Mesenchymal stem cell (in vitro differentiated cells and primary cell): ENCODE measurements around the gene DNAJB2.
A peak's percentile ranks its signal among the peaks of the same experiment; 100 is the strongest.

Source experiments
- DNase-seq: peaks from one replicate; pipeline ENCODE4 v3.0.0-alpha.2; 2013
- H2AFZ ChIP-seq: one replicate; pipeline ENCODE4 v1.6.1; 2013; ENCODE audit warnings: low read depth, mild to moderate bottlenecking, control low read depth, inconsistent platforms, low read length, moderate library complexity
- H2AK5ac ChIP-seq: 2 replicates; pipeline ENCODE4 v1.6.1; 2013; ENCODE audit warnings: low read length, moderate library complexity, mild to moderate bottlenecking, inconsistent platforms; ENCODE audit not compliant: severe bottlenecking
- H2BK120ac ChIP-seq: one replicate; pipeline ENCODE4 v1.6.1; 2013; ENCODE audit warnings: low read depth, mild to moderate bottlenecking, inconsistent platforms, low read length, moderate library complexity
- H2BK12ac ChIP-seq, 2 experiments: one replicate each; pipeline ENCODE4 v1.6.1; 2013; ENCODE audit warnings: inconsistent platforms in 2 of 2, low read length in 2 of 2, mild to moderate bottlenecking in 2 of 2, moderate library complexity in 2 of 2, control low read depth in 1 of 2
- H2BK15ac ChIP-seq: one replicate; pipeline ENCODE4 v1.6.1; 2013; ENCODE audit warnings: mild to moderate bottlenecking, low read depth, inconsistent platforms; ENCODE audit not compliant: poor library complexity, severe bottlenecking
- H2BK5ac ChIP-seq: 2 replicates; pipeline ENCODE4 v1.6.1; 2013; ENCODE audit warnings: low read depth, mild to moderate bottlenecking, low read length, control low read depth, inconsistent platforms; ENCODE audit not compliant: poor library complexity, severe bottlenecking
- H3K14ac ChIP-seq, 2 experiments: one replicate each; pipeline ENCODE4 v1.6.1; 2013; ENCODE audit warnings: inconsistent platforms in 2 of 2, low read length in 2 of 2, control low read depth in 1 of 2, mild to moderate bottlenecking in 1 of 2, moderate library complexity in 1 of 2
- H3K18ac ChIP-seq, 2 experiments: one replicate each; pipeline ENCODE4 v1.6.1; 2013; ENCODE audit warnings: inconsistent platforms in 2 of 2, low read length in 2 of 2, control low read depth in 1 of 2, low read depth in 1 of 2, mild to moderate bottlenecking in 1 of 2
- H3K23ac ChIP-seq, 2 experiments: one replicate each; pipeline ENCODE4 v1.6.1; 2013; ENCODE audit warnings: inconsistent platforms in 2 of 2, low read length in 2 of 2, mild to moderate bottlenecking in 2 of 2, moderate library complexity in 2 of 2, control low read depth in 1 of 2
- H3K27ac ChIP-seq: 2 replicates; pipeline ENCODE4 v1.5.1; 2013; ENCODE audit warnings: mild to moderate bottlenecking, moderate library complexity, low read length, control low read depth, inconsistent platforms; ENCODE audit not compliant: poor library complexity, severe bottlenecking
- H3K27me3 ChIP-seq, 2 experiments: 2 replicates each; pipeline versions ENCODE4 v1.6.1 to v1.7.0; 2013; ENCODE audit warnings: low read length in 2 of 2, mild to moderate bottlenecking in 2 of 2, moderate library complexity in 2 of 2, control low read depth in 1 of 2, inconsistent platforms in 1 of 2; ENCODE audit not compliant: control insufficient read depth in 1 of 2, insufficient read depth in 1 of 2
- H3K36me3 ChIP-seq, 2 experiments: 2 replicates each; pipeline versions ENCODE4 v1.6.1 to v1.7.0; 2013; ENCODE audit warnings: low read length in 2 of 2, control low read depth in 1 of 2, inconsistent platforms in 1 of 2, low read depth in 1 of 2, mild to moderate bottlenecking in 1 of 2; ENCODE audit not compliant: insufficient read depth in 2 of 2, control insufficient read depth in 1 of 2
- H3K4ac ChIP-seq, 2 experiments: one replicate each; pipeline ENCODE4 v1.6.1; 2013; ENCODE audit warnings: inconsistent platforms in 2 of 2, low read length in 2 of 2, mild to moderate bottlenecking in 2 of 2, moderate library complexity in 2 of 2, control low read depth in 1 of 2, low read depth in 1 of 2
- H3K4me1 ChIP-seq: 2 replicates; pipeline ENCODE4 v1.6.1; 2013; ENCODE audit warnings: low read depth, low read length, control low read depth; ENCODE audit not compliant: control insufficient read depth, insufficient read depth
- H3K4me2 ChIP-seq: 2 replicates; pipeline ENCODE4 v1.6.1; 2013; ENCODE audit warnings: low read length, mild to moderate bottlenecking, inconsistent platforms; ENCODE audit not compliant: poor library complexity, severe bottlenecking
- H3K4me3 ChIP-seq, 2 experiments: 2 replicates each; pipeline versions ENCODE4 v1.5.1 to v1.7.0; 2013; ENCODE audit warnings: low read length in 2 of 2, mild to moderate bottlenecking in 2 of 2, control low read depth in 1 of 2, low read depth in 1 of 2; ENCODE audit not compliant: insufficient read depth in 1 of 2
- H3K79me1 ChIP-seq: replicated peaks from 2 replicates; pipeline ENCODE4 v1.6.1; 2013; ENCODE audit warnings: mild to moderate bottlenecking, control low read depth, low read length, inconsistent platforms; ENCODE audit not compliant: poor library complexity, severe bottlenecking
- H3K9ac ChIP-seq: 2 replicates; pipeline ENCODE4 v1.7.0; 2013; ENCODE audit warnings: mild to moderate bottlenecking, low read length, moderate library complexity
- H3K9me3 ChIP-seq: 2 replicates; pipeline ENCODE4 v1.7.0; 2013; ENCODE audit warnings: mild to moderate bottlenecking, low read length; ENCODE audit not compliant: control insufficient read depth
- H4K8ac ChIP-seq: one replicate; pipeline ENCODE4 v1.6.1; 2013; ENCODE audit warnings: inconsistent platforms, mild to moderate bottlenecking, low read length, moderate library complexity
- H4K91ac ChIP-seq: one replicate; pipeline ENCODE4 v1.6.1; 2013; ENCODE audit warnings: mild to moderate bottlenecking, low read length, inconsistent platforms
- whole genome bisulfite sequencing: methylation state at CpG from one replicate; pipeline ENCODE4 v1.1.7; 2013; ENCODE audit warnings: mixed read lengths; 5-methylcytosine and 5-hydroxymethylcytosine counted together

Gene DNAJB2

GRCh38 chr2:219296631-219297391 is 17.6 kb downstream of the DNAJB2 start:
- H3K27me3 ChIP-seq, result peaks cover 29 to 30% of the 10 kb centered on the region in 2 experiments
- no peak for DNase-seq
- no peaks in the 10 kb centered on the region for H3K79me1 ChIP-seq
- no peak overlapping the region for H3K4me2 ChIP-seq
- no peak overlapping the region for H2AK5ac ChIP-seq
- peaks cover 9% of the 10 kb centered on the region for H3K4me1 ChIP-seq
- H2BK12ac ChIP-seq, result no peak overlapping the region
- H3K4ac ChIP-seq, result peak overlapping the region in 1 of 2 experiments; percentile 2
- no peak overlapping the region for H4K8ac ChIP-seq
- H2BK15ac ChIP-seq, result no peak overlapping the region
- no peak overlapping the region for H3K23ac ChIP-seq
- H2BK120ac ChIP-seq, result no peak overlapping the region
- H4K91ac ChIP-seq, result peak overlapping the region; percentile 18
- WGBS, result 91% methylated on average over 25 of the region's 25 CpGs
- no peak overlapping the region for H2AFZ ChIP-seq
- no peak overlapping the region for H3K9ac ChIP-seq
- no peak overlapping the region for H3K27ac ChIP-seq
- no peak overlapping the region for H3K4me3 ChIP-seq
- H3K18ac ChIP-seq, result no peak overlapping the region
- H3K9me3 ChIP-seq, result no peaks in the 10 kb centered on the region
- no peaks in the 10 kb centered on the region for H3K36me3 ChIP-seq
- H2BK5ac ChIP-seq, result no peak overlapping the region
- peak overlapping the region in 1 of 2 experiments; percentile 10 for H3K14ac ChIP-seq

- H3K4ac ChIP-seq, result no peak overlapping the region
Observed at GRCh38 chr2:219297766-219298456, 18.7 kb downstream of the DNAJB2 start.

GRCh38 chr2:219298759-219299371 is 19.7 kb downstream of the DNAJB2 start:
- Histone ChIP-seq H3K4me1 (peaks cover 9% of the 10 kb centered on the region), H4K91ac (no peak overlapping the region), H3K36me3 (no peaks in the 10 kb centered on the region), H3K4me3 (no peak overlapping the region), H2AK5ac (no peak overlapping the region), H3K4me2 (no peak overlapping the region), H4K8ac (no peak overlapping the region), H3K14ac (no peak overlapping the region), H3K18ac (no peak overlapping the region), H3K9ac (peak overlapping the region; percentile 33), H2BK15ac (no peak overlapping the region), H2AFZ (no peak overlapping the region), H2BK5ac (no peak overlapping the region), H3K27me3 (peaks cover 48 to 51% of the 10 kb centered on the region in 2 experiments), H3K79me1 (no peaks in the 10 kb centered on the region), H2BK12ac (no peak overlapping the region), H3K9me3 (no peaks in the 10 kb centered on the region), H3K27ac (no peak overlapping the region), H3K23ac (no peak overlapping the region), H2BK120ac (no peak overlapping the region), H3K4ac (no peak overlapping the region)
- DNase-seq, result peak; percentile 68
- WGBS, result 33% methylated on average over 15 of the region's 15 CpGs

More at GRCh38 chr2:219297766-219298456, 18.7 kb downstream of the DNAJB2 start:
- H3K4me1 ChIP-seq, result peaks cover 9% of the 10 kb centered on the region
- no peak overlapping the region for H3K9ac ChIP-seq
- H2BK120ac ChIP-seq, result no peak overlapping the region
- H3K27me3 ChIP-seq, result peaks cover 39 to 41% of the 10 kb centered on the region in 2 experiments
- H2AFZ ChIP-seq, result no peak overlapping the region
- no peaks in the 10 kb centered on the region for H3K9me3 ChIP-seq
- H3K27ac ChIP-seq, result no peak overlapping the region
- no peak overlapping the region for H3K23ac ChIP-seq
- H4K8ac ChIP-seq, result no peak overlapping the region
- peak; percentile 43 for DNase-seq
- H2AK5ac ChIP-seq, result no peak overlapping the region
- no peaks in the 10 kb centered on the region for H3K79me1 ChIP-seq
- no peak overlapping the region for H3K18ac ChIP-seq
- peak overlapping the region; percentile 61 for H2BK15ac ChIP-seq
- no peak overlapping the region for H4K91ac ChIP-seq
- no peak overlapping the region for H3K14ac ChIP-seq
- H2BK5ac ChIP-seq, result no peak overlapping the region
- WGBS, result 78% methylated on average over 13 of the region's 14 CpGs
- no peak overlapping the region for H3K4me2 ChIP-seq
- no peaks in the 10 kb centered on the region for H3K36me3 ChIP-seq
- H3K4me3 ChIP-seq, result no peak overlapping the region
- H2BK12ac ChIP-seq, result no peak overlapping the region

- H3K4me3 ChIP-seq, result no peak overlapping the region
- H2BK120ac ChIP-seq, result no peak overlapping the region
- H2BK5ac ChIP-seq, result no peak overlapping the region
- H2AFZ ChIP-seq, result no peak overlapping the region
- no peak overlapping the region for H3K4me2 ChIP-seq
- no peak overlapping the region for H2AK5ac ChIP-seq
- H4K91ac ChIP-seq, result no peak overlapping the region
- H2BK15ac ChIP-seq, result no peak overlapping the region
- no peak overlapping the region for H3K23ac ChIP-seq
- H3K14ac ChIP-seq, result no peak overlapping the region
- H3K36me3 ChIP-seq, result no peaks in the 10 kb centered on the region
- H3K9me3 ChIP-seq, result no peaks in the 10 kb centered on the region
- no peak overlapping the region for H2BK12ac ChIP-seq
- peaks cover 8% of the 10 kb centered on the region for H3K4me1 ChIP-seq
- H3K27me3 ChIP-seq, result peaks cover 51 to 53% of the 10 kb centered on the region in 2 experiments
- H3K79me1 ChIP-seq, result no peaks in the 10 kb centered on the region
- H4K8ac ChIP-seq, result no peak overlapping the region
- H3K18ac ChIP-seq, result no peak overlapping the region
- no peak overlapping the region for H3K27ac ChIP-seq
- no peak overlapping the region for H3K9ac ChIP-seq
- 84% methylated on average over 6 of the region's 6 CpGs for WGBS
- no peak overlapping the region for H3K4ac ChIP-seq
- DNase-seq, result no peak
Observed at GRCh38 chr2:219299372-219299760, 20.2 kb downstream of the DNAJB2 start.
